Stimulated activated CD4-positive, alpha-beta T cell treated with anti-CD3 and anti-CD28 coated beads, Interleukin-1b, Interleukin-23, amount 100 ng/mL, for 24 hours (primary cell): ENCODE data around the gene CORT.
"Not testable (repeated sequence)": the region's sequence is repeated elsewhere in the genome, so short reads cannot be mapped to it uniquely, and the experiment has no call there.

Source experiments
- DNase-seq, 4 experiments: peaks; one replicate each; pipeline ENCODE4 v3.0.0-alpha.2; 2020; ENCODE audit warnings: low read depth in 4 of 4, low spot score in 1 of 4

The CORT gene

GRCh38 chr1:10474309-10474612 is 24.4 kb downstream of the CORT start:
- DNase-seq: not testable (repeated sequence)

DNA sequence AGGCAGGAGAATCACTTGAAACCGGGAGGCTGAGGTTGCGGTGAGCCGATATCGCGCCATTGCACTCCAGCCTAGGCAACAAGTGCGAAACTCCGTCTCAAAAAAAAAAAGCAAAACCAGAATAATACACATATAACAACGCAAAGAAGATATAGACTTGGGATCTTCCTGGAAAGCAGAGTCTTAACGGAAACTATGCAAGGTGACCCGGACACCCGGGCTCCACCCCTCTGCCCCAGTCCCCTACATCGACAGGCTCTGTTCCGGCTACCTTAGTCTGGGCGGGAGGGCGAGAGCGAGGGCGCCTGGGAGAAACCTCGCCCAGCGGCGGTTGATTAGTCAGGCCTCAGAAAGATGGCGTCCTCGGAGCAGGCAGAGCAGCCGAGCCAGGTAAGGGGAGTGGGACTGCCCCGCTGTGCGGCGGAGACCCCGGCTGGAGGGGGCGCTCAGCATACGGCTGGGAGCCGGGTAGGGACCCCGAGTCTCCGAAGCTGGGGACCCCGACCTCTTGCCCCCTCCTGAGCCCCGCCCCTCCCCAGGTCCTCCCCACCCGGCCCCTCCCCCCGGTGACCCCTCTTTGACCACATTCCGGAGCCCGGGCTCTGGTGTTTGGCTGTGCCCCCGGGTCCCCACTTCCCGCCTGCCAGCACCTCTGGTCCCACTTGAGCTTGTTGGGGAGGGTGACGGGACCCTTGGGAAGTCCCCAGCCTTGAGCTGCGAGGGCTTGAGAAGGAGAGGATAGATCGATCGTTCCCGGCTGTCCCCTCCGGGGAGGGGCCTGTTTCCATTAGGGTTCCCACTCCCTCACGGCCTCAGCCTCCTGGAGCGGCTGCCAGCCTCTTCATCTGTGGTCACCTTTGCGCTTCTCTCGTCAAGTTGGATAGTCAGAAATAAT is 25.0 kb downstream of the CORT start, which contains the start of gene PEX14:
PEX14 (plus strand) TSS at position 338 of the 895 bp plus-strand sequence; CDS start at position 355, 17 bp downstream.
- DNase-seq: peak; percentile 63 to 85 (median 72)

DNA sequence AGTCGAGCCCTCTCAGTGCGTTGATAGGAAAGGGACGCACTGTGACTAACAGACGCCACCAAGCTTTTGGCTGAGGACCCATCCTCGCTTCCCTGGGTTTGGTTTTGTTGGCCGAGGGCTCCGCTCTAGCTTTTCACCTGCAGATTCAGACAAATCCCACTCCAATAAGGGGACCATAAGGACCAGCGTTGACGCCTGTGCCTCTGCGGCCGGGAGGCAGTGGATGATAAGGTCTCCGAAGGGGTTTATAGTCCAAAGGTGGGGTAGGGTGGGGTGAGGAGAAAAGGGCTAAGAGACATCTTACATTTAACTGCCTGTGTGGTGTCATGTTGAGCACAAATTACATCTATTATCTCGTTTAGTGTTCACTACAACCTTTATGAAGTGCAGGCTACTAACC is 25.7 kb downstream of the CORT start:
- no peak for DNase-seq

DNA sequence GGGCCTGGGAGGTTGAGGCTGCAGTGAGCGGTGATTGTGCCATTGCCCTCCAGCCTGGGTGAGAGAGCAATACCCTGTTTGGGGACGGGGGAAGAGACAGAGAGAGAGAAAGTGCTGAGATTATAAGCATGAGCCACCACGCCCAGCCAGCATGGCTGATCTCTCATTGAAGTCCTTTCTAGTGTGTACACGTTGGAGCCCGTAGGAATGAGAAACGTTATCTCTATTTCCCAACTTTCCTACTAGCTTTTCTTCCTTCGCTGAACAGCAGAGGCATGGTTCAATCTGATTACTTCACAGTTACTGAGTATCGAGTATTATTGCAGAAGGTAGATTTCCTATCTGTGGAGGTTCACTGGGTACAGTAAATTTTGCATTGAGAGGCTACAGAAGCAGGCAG is 29.5 kb downstream of the CORT start:
- DNase-seq: no peak

DNA sequence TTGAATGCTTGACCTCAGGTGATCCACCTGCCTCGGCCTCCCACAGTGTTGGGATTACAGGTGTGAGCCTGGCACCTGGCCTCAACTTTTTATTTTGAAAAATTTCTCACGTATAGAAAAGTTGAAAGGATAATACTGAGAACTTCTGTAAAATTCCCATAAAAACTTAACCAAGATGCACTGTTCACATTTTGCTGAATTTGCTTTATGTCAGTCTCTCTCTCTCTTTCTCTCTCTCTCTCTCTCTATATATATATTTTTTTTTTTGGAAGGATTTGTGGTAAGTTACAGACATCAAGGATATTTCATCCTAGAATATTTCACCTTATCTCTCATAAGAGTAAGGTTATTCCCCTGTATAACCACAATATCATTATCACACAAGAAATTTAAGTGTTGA is 30.8 kb downstream of the CORT start:
- DNase-seq: no peak

- no peak for DNase-seq
These were observed 34.7 kb downstream of the CORT start for GRCh38 chr1:10484521-10484920.

DNA sequence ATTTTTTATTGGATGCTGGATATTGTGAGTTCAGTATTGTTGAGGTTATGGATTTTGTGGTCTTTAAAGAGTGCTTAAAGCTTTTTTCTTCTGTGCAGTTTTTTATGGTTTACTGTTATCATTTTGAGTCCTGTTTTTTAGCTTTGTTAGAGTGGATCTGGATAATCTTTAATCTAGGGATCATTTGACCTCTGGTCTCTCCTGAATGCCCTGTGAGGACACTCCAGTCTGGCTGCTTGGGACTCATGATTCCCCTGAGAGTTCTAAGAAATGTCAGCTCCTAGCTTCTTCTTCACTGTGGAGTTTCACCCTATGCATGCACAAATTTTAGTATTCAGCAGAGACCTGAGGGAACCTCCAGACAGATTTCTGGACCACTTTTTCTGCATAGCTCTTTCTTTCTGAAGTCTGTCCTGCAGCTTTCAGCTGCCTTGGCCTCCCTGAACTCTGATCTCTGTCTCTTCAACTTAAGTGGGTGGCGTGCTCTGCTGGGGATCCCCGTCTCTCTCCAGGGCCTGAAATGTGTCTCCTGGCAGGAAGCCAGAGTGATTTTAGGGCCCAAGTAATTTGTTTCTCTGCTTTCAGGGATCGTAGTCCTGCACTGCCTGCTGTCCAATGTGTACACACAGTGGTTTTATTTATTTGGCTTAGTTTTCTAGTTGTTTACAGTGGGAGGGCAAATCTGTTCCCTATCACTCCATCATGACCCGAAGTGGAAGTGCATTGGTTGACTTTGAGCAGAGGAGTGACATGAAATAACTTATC is 39.6 kb downstream of the CORT start:
- DNase-seq: no peak

DNA sequence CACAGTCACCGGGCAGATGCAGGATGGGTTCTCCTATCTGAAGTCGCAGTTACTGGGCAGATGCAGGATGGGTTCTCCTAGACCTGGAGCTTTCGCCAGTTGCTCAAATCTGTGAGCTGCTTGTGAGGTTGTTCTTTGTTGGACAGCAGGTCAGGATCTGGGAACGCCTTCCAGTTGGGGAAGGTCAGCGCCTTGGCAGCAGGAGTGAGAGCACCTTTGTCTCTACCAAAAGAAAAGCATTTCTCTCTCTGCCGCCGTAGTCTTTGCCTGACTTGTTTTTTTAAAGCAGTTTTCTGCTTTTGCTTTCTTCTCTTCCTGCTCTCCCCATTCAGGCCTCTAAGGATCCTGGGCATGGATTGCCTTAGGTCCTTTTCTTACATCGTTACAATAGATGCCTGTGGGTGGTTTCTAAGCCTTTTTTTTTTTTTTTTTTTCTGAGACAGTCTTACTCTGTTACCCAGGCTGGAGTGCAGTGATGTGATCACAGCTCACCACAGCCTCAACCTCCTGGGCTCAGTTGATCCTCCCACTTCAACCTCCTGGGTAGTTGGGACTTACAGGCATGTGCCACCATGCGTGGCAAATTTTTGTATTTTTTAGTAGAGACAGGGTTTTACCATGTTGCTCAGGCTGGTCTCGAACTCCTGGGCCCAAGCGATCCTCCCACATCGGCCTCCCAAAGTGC is 40.6 kb downstream of the CORT start:
- DNase-seq: no peak

DNA sequence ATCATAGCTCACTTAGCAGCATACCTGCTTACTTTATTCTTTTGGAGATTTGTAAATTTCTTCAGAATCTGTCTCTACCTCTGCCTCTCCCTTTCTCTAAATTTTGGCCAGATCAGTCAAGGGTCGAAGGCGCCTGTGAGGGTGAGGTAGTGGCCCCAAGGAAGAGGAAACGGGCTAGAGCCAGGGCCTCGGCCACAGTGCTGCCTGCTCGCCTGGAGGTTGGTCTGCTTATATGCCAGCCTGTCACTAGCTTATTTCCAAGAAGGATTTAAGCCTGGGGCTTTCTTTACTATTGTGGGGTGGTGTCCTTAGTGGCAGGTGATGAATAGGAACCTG is 44.6 kb downstream of the CORT start:
- no peak for DNase-seq

- DNase-seq: peak; percentile 60 to 72 (median 69)
These were observed 45.1 kb downstream of the CORT start for GRCh38 chr1:10494754-10495474.

- DNase-seq: no peak
These were observed 45.6 kb downstream of the CORT start for GRCh38 chr1:10495475-10495817.

DNA sequence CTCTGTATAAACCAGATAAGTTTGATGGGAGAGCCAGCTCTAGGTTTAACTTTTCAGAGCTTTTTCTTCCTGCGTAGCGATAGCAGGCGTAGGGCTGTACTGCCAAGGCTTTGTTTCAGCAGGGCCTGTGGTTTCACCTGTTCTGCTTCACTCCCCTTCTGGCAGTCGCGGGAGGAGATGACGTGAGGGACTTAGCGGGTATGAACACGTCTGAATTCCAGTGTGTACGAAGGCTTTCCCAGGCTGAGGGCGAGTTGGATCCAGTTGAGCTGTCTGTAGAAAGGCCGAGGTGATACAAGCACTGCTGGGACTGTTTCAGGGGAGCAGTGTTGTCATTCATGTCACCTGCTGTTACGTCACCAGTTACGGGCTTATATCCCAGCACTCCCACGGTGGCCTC is 46.1 kb downstream of the CORT start:
- DNase-seq: no peak

- DNase-seq: no peak
These were observed 47.3 kb downstream of the CORT start for GRCh38 chr1:10497109-10497508.

GRCh38 chr1:10498231-10498630 is 48.4 kb downstream of the CORT start:
- DNase-seq: no peak
